Erythroblast (primary cell): ENCODE results near the gene ZDHHC1.

Experiments
- GATA1 ChIP-seq: IDR thresholded peaks from 2 replicates; pipeline ENCODE4 v1.6.1; 2011; ENCODE audit warnings: low read depth, mild to moderate bottlenecking, control low read depth, low read length, moderate library complexity
- POLR2A ChIP-seq: IDR thresholded peaks from 2 replicates; pipeline ENCODE4 v1.6.1; 2011; ENCODE audit warnings: mild to moderate bottlenecking, low read length

DNA sequence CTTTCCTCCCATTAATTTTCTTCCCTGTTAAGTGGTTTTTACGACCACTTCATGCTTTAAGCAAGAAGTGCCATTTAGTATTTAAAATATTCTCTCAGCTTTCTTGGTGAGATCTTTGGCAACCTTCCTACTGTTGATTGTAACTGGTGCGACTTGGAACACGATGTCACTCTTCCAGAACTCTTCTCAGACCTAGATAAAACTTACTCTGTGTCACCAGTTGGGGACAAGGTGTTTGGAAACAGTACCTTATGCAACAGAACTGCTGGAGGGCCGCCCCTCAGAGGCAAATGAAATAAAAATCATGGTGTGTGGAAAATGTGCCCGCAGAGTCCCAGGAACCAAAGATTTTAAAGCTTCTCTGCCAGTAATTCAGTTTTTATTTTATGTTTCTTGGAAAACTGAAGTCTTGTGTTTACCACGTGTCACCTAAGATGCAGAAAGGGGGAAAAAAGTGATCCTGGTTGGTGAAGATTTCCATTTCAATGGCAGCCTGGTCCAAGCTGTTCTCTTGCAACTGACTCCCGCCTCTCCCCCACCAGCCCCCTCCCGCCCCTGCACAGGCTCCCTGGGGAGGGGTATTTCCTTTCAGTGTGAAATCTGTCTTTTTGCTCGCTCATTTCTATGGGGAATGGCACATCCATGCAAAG lies 7.5 kb upstream of the ZDHHC1 start:
- TF ChIP-seq POLR2A, result no peak
- no peak for TF ChIP-seq GATA1
